Measurements from ENCODE around the gene MAL.

GRCh38 chr2:95007031-95007609 lies 18.4 kb upstream of the MAL start:
- TF ChIP-seq, protein P1, sequence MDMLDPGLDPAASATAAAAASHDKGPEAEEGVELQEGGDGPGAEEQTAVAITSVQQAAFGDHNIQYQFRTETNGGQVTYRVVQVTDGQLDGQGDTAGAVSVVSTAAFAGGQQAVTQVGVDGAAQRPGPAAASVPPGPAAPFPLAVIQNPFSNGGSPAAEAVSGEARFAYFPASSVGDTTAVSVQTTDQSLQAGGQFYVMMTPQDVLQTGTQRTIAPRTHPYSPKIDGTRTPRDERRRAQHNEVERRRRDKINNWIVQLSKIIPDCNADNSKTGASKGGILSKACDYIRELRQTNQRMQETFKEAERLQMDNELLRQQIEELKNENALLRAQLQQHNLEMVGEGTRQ (IDR thresholded peaks at IDR 0.05; ENCODE audit: low read length) = no peak
- TF ChIP-seq SP2 (IDR thresholded peaks at IDR 0.05; ENCODE audit: low read length) (no peak), MAX (IDR thresholded peaks at IDR 0.05) (no peak), ZNF274 (IDR thresholded peaks at IDR 0.05; ENCODE audit: borderline replicate concordance, extremely low read depth, low read length) (no peak), HDAC6 (IDR thresholded peaks at IDR 0.05; ENCODE audit: low read depth, low read length) (no peak), SUZ12 (IDR thresholded peaks at IDR 0.05; ENCODE audit: low read length) (no peak)

All from H1 (cell line).